ENCODE results near the gene CCDC85A. TPM values are rescaled to one million over a fixed set of nuclear protein-coding genes. Genes with fewer than 3 reads are reported as not detected.
A peak's percentile ranks its signal among the peaks of the same experiment; 100 is the strongest.

The CCDC85A gene
- polyA plus RNA-seq, 1 of the 3 experiments (the other 2 are of a cell fraction) = 48.7 TPM

DNA sequence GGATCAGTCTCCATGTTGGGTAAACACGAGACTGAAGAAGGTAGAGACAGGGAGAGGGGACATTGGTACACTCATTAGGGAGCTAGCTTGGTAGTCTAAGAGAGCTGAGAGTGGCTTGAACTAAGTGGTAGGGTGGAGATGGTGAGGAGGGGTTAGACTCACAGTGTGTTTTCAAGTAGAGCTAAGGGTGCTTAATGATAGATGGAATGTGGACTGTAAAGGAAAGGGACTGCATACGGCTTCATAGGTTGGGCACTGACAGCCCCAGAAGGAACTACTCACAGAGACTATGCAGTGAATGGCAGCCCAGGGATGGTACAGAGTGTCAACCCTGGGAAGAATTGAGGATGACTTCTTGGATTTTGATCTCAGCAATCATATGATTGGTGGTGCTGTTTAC is 178.1 kb downstream of the CCDC85A start:
- H3K9me2 ChIP-seq = no peaks in the 10 kb centered on the region
- H3K79me2 ChIP-seq (ENCODE audit: insufficient read depth) = peaks cover 100% of the 10 kb centered on the region
- TF ChIP-seq EP300 (IDR thresholded peaks at IDR 0.05; ENCODE audit: borderline replicate concordance in 1 of 2, low read depth in 1 of 2, low read length in 1 of 2) = no peak
- 0 out of 2 replicates have a peak, but pooled peaks have one; percentile 15 for TF ChIP-seq POLR2AphosphoS5 (IDR thresholded peaks at IDR 0.05; ENCODE audit: low read depth, low read length)
- no peaks in the 10 kb centered on the region for H3K27me3 ChIP-seq (ENCODE audit: insufficient read depth)
- WGBS (ENCODE audit: low lambda C conversion rate) = 51% methylated on average over 2 of the region's 2 CpGs
- H3K4me3 ChIP-seq (ENCODE audit: low read depth in 2 of 2, low read length in 1 of 2) = no peak overlapping the region
- peaks cover 0 to 54% of the 10 kb centered on the region in 2 experiments for H3K36me3 ChIP-seq (replicated peaks in 1 of 2; ENCODE audit: control insufficient read depth in 1 of 2, insufficient read depth in 2 of 2, low read length in 1 of 2)
- no peak overlapping the region for H3K9ac ChIP-seq
- DNase-seq = no peak
- H2AFZ ChIP-seq (ENCODE audit: low read depth) = no peak overlapping the region
- no peak overlapping the region for H3K4me2 ChIP-seq
- peaks cover 0 to 6% of the 10 kb centered on the region in 2 experiments; a peak in 2 of 4 replicates for H3K4me1 ChIP-seq (ENCODE audit: control insufficient read depth in 1 of 2, insufficient read depth in 2 of 2, low read depth in 1 of 2, low read length in 1 of 2)
- ChIA-PET POLR2A (no interaction called here), CTCF (no interaction called here)
- peaks cover 47% of the 10 kb centered on the region for H3F3A ChIP-seq (replicated peaks; ENCODE audit: insufficient read depth)
- H3K9me3 ChIP-seq = no peaks in the 10 kb centered on the region
- peaks cover 10% of the 10 kb centered on the region; the same call in 1 of the 2 replicates for H4K20me1 ChIP-seq (ENCODE audit: insufficient read depth)
- H3K27ac ChIP-seq (ENCODE audit: low read depth in 2 of 2, low read length in 1 of 2) = no peak overlapping the region

DNA sequence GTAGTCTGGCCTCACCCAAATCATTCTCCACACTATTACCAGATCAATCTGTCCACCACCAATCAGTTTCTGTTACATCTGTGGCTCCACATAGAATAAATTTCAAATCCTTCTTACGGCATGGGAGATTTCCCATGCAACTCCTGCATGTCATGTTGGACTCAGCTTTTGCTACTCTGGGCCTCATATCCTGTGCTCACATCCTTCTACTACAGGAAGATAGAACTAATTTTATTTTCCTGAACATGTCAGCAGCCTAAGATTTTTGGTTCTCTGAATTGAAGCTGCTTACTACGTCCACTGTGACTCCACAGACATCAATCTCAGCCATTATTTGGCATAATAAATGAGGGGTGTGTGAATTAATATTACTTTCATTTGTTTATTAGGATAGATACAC is 181.1 kb downstream of the CCDC85A start:
- Histone ChIP-seq H3K4me1 (ENCODE audit: control insufficient read depth in 1 of 2, insufficient read depth in 2 of 2, low read depth in 1 of 2, low read length in 1 of 2) (peaks cover 0 to 7% of the 10 kb centered on the region in 2 experiments; a peak in 3 of 4 replicates), H3K9me2 (no peaks in the 10 kb centered on the region), H3K79me2 (ENCODE audit: insufficient read depth) (peaks cover 100% of the 10 kb centered on the region), H3F3A (replicated peaks; ENCODE audit: insufficient read depth) (peaks cover 55% of the 10 kb centered on the region), H4K20me1 (ENCODE audit: insufficient read depth) (peaks cover 10% of the 10 kb centered on the region; the same call in 1 of the 2 replicates), H3K27me3 (ENCODE audit: insufficient read depth) (no peaks in the 10 kb centered on the region), H3K9ac (no peak overlapping the region), H3K27ac (ENCODE audit: low read depth in 2 of 2, low read length in 1 of 2) (peak overlapping the region in 1 of 2 experiments; percentile 11; a peak in 2 of 4 replicates), H3K4me2 (0 out of 2 replicates have a peak overlapping the region, but pooled peaks have one; percentile 25), H3K4me3 (ENCODE audit: low read depth in 2 of 2, low read length in 1 of 2) (no peak overlapping the region), H3K36me3 (replicated peaks in 1 of 2; ENCODE audit: control insufficient read depth in 1 of 2, insufficient read depth in 2 of 2, low read length in 1 of 2) (peaks cover 0 to 53% of the 10 kb centered on the region in 2 experiments), H3K9me3 (no peaks in the 10 kb centered on the region), H2AFZ (ENCODE audit: low read depth) (no peak overlapping the region)
- ChIA-PET CTCF (no interaction called here), POLR2A (no interaction called here)
- WGBS (ENCODE audit: low lambda C conversion rate) = 80% methylated on average over 2 of the region's 2 CpGs
- no peak for DNase-seq
- TF ChIP-seq EP300 (IDR thresholded peaks at IDR 0.05; ENCODE audit: borderline replicate concordance in 1 of 2, low read depth in 1 of 2, low read length in 1 of 2) = no peak
- no peak for TF ChIP-seq FOSL2 (IDR thresholded peaks at IDR 0.05; ENCODE audit: borderline replicate concordance, low read depth)
- no peak for TF ChIP-seq ELF1 (IDR thresholded peaks at IDR 0.05)
- TF ChIP-seq NFIC (IDR thresholded peaks at IDR 0.05; ENCODE audit: borderline replicate concordance) = no peak
- TF ChIP-seq, protein P1, sequence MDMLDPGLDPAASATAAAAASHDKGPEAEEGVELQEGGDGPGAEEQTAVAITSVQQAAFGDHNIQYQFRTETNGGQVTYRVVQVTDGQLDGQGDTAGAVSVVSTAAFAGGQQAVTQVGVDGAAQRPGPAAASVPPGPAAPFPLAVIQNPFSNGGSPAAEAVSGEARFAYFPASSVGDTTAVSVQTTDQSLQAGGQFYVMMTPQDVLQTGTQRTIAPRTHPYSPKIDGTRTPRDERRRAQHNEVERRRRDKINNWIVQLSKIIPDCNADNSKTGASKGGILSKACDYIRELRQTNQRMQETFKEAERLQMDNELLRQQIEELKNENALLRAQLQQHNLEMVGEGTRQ (IDR thresholded peaks at IDR 0.05; ENCODE audit: borderline replicate concordance, low read depth, low read length) = no peak

DNA sequence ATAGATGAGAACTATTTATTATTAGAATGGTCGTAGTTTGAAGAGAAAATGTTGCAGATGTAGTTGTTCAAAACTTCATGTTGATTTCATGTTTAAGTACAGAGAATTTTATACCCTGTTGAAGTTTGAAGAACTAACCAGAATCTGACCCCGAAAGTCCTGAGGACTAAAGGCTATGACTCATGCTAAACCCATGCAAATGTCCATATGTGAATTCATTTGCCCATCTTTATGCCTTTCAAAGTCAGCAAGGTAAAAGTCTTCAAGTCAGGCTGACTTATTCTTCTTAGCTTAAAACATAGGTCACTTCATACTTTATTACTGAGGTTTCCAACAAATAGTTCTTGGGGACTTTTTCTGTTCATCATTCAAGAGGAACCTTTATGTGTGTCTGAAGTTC is 185.5 kb downstream of the CCDC85A start:
- Histone ChIP-seq H2AFZ (ENCODE audit: low read depth) (no peak overlapping the region), H3K9me3 (no peaks in the 10 kb centered on the region)
- POLR2A ChIA-PET = no interaction called here
- TF ChIP-seq RCOR1 (IDR thresholded peaks at IDR 0.05; ENCODE audit: low read length) (no peak), FOXJ3 (CRISPR knock-in tag; IDR thresholded peaks at IDR 0.05) (no peak), POLR2AphosphoS5 (IDR thresholded peaks at IDR 0.05; ENCODE audit: low read depth, low read length) (peak; percentile 21; the same call in 1 of the 2 replicates), RAD21 (IDR thresholded peaks at IDR 0.05; ENCODE audit: low read length) (no peak), TCF12 (IDR thresholded peaks at IDR 0.05) (peak; percentile 69; the same call in 1 of the 2 replicates), YY1 (IDR thresholded peaks at IDR 0.05; ENCODE audit: low read depth) (no peak), FOXM1 (IDR thresholded peaks at IDR 0.05; ENCODE audit: low read depth) (no peak), TAF1 (IDR thresholded peaks at IDR 0.05; ENCODE audit: borderline replicate concordance, low read depth, low read length) (no peak), RFX5 (IDR thresholded peaks at IDR 0.05; ENCODE audit: low read length) (no peak)
- TF ChIP-seq, protein P2, sequence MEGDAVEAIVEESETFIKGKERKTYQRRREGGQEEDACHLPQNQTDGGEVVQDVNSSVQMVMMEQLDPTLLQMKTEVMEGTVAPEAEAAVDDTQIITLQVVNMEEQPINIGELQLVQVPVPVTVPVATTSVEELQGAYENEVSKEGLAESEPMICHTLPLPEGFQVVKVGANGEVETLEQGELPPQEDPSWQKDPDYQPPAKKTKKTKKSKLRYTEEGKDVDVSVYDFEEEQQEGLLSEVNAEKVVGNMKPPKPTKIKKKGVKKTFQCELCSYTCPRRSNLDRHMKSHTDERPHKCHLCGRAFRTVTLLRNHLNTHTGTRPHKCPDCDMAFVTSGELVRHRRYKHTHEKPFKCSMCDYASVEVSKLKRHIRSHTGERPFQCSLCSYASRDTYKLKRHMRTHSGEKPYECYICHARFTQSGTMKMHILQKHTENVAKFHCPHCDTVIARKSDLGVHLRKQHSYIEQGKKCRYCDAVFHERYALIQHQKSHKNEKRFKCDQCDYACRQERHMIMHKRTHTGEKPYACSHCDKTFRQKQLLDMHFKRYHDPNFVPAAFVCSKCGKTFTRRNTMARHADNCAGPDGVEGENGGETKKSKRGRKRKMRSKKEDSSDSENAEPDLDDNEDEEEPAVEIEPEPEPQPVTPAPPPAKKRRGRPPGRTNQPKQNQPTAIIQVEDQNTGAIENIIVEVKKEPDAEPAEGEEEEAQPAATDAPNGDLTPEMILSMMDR (IDR thresholded peaks at IDR 0.05) = no peak
- TF ChIP-seq, protein P3, sequence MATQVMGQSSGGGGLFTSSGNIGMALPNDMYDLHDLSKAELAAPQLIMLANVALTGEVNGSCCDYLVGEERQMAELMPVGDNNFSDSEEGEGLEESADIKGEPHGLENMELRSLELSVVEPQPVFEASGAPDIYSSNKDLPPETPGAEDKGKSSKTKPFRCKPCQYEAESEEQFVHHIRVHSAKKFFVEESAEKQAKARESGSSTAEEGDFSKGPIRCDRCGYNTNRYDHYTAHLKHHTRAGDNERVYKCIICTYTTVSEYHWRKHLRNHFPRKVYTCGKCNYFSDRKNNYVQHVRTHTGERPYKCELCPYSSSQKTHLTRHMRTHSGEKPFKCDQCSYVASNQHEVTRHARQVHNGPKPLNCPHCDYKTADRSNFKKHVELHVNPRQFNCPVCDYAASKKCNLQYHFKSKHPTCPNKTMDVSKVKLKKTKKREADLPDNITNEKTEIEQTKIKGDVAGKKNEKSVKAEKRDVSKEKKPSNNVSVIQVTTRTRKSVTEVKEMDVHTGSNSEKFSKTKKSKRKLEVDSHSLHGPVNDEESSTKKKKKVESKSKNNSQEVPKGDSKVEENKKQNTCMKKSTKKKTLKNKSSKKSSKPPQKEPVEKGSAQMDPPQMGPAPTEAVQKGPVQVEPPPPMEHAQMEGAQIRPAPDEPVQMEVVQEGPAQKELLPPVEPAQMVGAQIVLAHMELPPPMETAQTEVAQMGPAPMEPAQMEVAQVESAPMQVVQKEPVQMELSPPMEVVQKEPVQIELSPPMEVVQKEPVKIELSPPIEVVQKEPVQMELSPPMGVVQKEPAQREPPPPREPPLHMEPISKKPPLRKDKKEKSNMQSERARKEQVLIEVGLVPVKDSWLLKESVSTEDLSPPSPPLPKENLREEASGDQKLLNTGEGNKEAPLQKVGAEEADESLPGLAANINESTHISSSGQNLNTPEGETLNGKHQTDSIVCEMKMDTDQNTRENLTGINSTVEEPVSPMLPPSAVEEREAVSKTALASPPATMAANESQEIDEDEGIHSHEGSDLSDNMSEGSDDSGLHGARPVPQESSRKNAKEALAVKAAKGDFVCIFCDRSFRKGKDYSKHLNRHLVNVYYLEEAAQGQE (IDR thresholded peaks at IDR 0.05; ENCODE audit: low read depth, low read length) = no peak

More for the DNA sequence above, 185.5 kb downstream of the CCDC85A start:
- H3K9me2 ChIP-seq = no peaks in the 10 kb centered on the region
- CTCF ChIA-PET = no interaction called here
- 0 out of 2 replicates have a peak, but pooled peaks cover 3% of the 10 kb centered on the region for H4K20me1 ChIP-seq (ENCODE audit: insufficient read depth)
- H3K4me2 ChIP-seq = peak overlapping the region; percentile 51
- H3K4me3 ChIP-seq (ENCODE audit: low read depth in 2 of 2, low read length in 1 of 2) = peak overlapping the region in 1 of 2 experiments; percentile 45; a peak in 2 of 4 replicates
- peaks cover 0 to 7% of the 10 kb centered on the region in 2 experiments; a peak in 3 of 4 replicates for H3K4me1 ChIP-seq (ENCODE audit: control insufficient read depth in 1 of 2, insufficient read depth in 2 of 2, low read depth in 1 of 2, low read length in 1 of 2)
- DNase-seq = no peak
- H3K36me3 ChIP-seq (replicated peaks in 1 of 2; ENCODE audit: control insufficient read depth in 1 of 2, insufficient read depth in 2 of 2, low read length in 1 of 2) = peaks cover 0 to 60% of the 10 kb centered on the region in 2 experiments
- no peaks in the 10 kb centered on the region for H3K27me3 ChIP-seq (ENCODE audit: insufficient read depth)
- peaks cover 100% of the 10 kb centered on the region for H3K79me2 ChIP-seq (ENCODE audit: insufficient read depth)
- H3K27ac ChIP-seq (ENCODE audit: low read depth in 2 of 2, low read length in 1 of 2) = peak overlapping the region; percentile 40 to 80; a peak in 3 of 4 replicates
- WGBS (ENCODE audit: low lambda C conversion rate) = 5% methylated on average over 2 of the region's 2 CpGs
- H3K9ac ChIP-seq = peak overlapping the region; percentile 28; the same call in 1 of the 2 replicates
- peaks cover 53% of the 10 kb centered on the region for H3F3A ChIP-seq (replicated peaks; ENCODE audit: insufficient read depth)

Data from SK-N-SH (cell line).